Activated T-helper 17 cell treated with anti-CD3 and anti-CD28 coated beads, Interleukin-2, amount 50 U/mL, for 72 hours (primary cell): ENCODE results near the gene PRR15L. TPM values are rescaled to one million over a fixed set of nuclear protein-coding genes. Genes with fewer than 3 reads are reported as not detected.

Source experiments
- ATAC-seq: fragments of 150-1000 bp; cut with Tn5 transposase; replicated peaks from 2 replicates; pipeline ENCODE4 v1.10.0; 2021; ENCODE audit warnings: mild to moderate bottlenecking, moderate library complexity
- H3K27ac Mint-ChIP-seq: one replicate; pipeline ENCODE4 v1.8.0; 2022; ENCODE audit warnings: mixed read lengths
- H3K27me3 Mint-ChIP-seq: one replicate; pipeline ENCODE4 v1.8.0; 2022; ENCODE audit warnings: mixed read lengths
- H3K36me3 Mint-ChIP-seq: one replicate; pipeline ENCODE4 v1.8.0; 2022; ENCODE audit warnings: low read depth, mild to moderate bottlenecking, mixed read lengths
- H3K4me1 Mint-ChIP-seq: one replicate; pipeline ENCODE4 v1.8.0; 2022; ENCODE audit warnings: mixed read lengths
- H3K4me3 Mint-ChIP-seq: one replicate; pipeline ENCODE4 v1.8.0; 2022; ENCODE audit warnings: mild to moderate bottlenecking, mixed read lengths
- H3K9me3 Mint-ChIP-seq: one replicate; pipeline ENCODE4 v1.8.0; 2022; ENCODE audit warnings: mixed read lengths
- total RNA-seq, 2 donors: library from RNA; stranded (reverse); gene quantifications; one replicate each; pipeline ENCODE4 v1.2.3, GENCODE V29; 2022

Gene PRR15L
- total RNA-seq, 2 donors from 2014 or later = not detected

- Mint-ChIP-seq H3K27me3 (no peaks in the 10 kb centered on the region), H3K9me3 (no peaks in the 10 kb centered on the region), H3K36me3 (peaks cover 87% of the 10 kb centered on the region), H3K27ac (peak overlapping the region; percentile 61), H3K4me1 (no peaks in the 10 kb centered on the region), H3K4me3 (no peak overlapping the region)
- no peak for ATAC-seq
Measured at GRCh38 chr17:47980541-47980940, 22.9 kb upstream of the PRR15L start.

- Mint-ChIP-seq H3K9me3 (no peaks in the 10 kb centered on the region), H3K27ac (no peak overlapping the region), H3K27me3 (no peaks in the 10 kb centered on the region), H3K4me3 (no peak overlapping the region), H3K36me3 (peaks cover 95% of the 10 kb centered on the region), H3K4me1 (no peaks in the 10 kb centered on the region)
- ATAC-seq = peak; percentile 51
Measured at GRCh38 chr17:47978324-47978723, 20.6 kb upstream of the PRR15L start.

- peaks cover 82% of the 10 kb centered on the region for H3K36me3 Mint-ChIP-seq
- peak overlapping the region; percentile 30 for H3K27ac Mint-ChIP-seq
- H3K4me1 Mint-ChIP-seq = no peaks in the 10 kb centered on the region
- ATAC-seq = no peak
- H3K27me3 Mint-ChIP-seq = no peaks in the 10 kb centered on the region
- H3K9me3 Mint-ChIP-seq = no peaks in the 10 kb centered on the region
- H3K4me3 Mint-ChIP-seq = no peak overlapping the region
Measured at GRCh38 chr17:47975823-47976205, 18.1 kb upstream of the PRR15L start.

- no peaks in the 10 kb centered on the region for H3K27me3 Mint-ChIP-seq
- no peak overlapping the region for H3K4me3 Mint-ChIP-seq
- H3K27ac Mint-ChIP-seq = peak overlapping the region; percentile 30
- peaks cover 78% of the 10 kb centered on the region for H3K36me3 Mint-ChIP-seq
- no peak for ATAC-seq
- no peaks in the 10 kb centered on the region for H3K9me3 Mint-ChIP-seq
- peaks cover 4% of the 10 kb centered on the region for H3K4me1 Mint-ChIP-seq
Measured at GRCh38 chr17:47975189-47975822, 17.6 kb upstream of the PRR15L start.

- Mint-ChIP-seq H3K27ac (no peak overlapping the region), H3K27me3 (no peaks in the 10 kb centered on the region)
Measured at GRCh38 chr17:47973541-47973940, 15.9 kb upstream of the PRR15L start.

GRCh38 chr17:47970725-47971499, 13.2 kb upstream of the PRR15L start, which contains the start of gene CDK5RAP3:
Gene CDK5RAP3 (plus strand): TSS chr17:47971113. CDS start chr17:47971147, 34 bp downstream.
- no peaks in the 10 kb centered on the region for H3K27me3 Mint-ChIP-seq
- H3K4me3 Mint-ChIP-seq = peak within 1 kb of the TSS; percentile 79
- peaks cover 12% of the 10 kb centered on the region for H3K4me1 Mint-ChIP-seq
- peak; percentile 97 for ATAC-seq
- peak within 1 kb of the TSS; percentile 73 for H3K27ac Mint-ChIP-seq
- peaks cover 35% of the 10 kb centered on the region for H3K36me3 Mint-ChIP-seq
- H3K9me3 Mint-ChIP-seq = no peaks in the 10 kb centered on the region

More at GRCh38 chr17:47973541-47973940, 15.9 kb upstream of the PRR15L start:
- peaks cover 60% of the 10 kb centered on the region for H3K36me3 Mint-ChIP-seq
- peak overlapping the region; percentile 79 for H3K4me3 Mint-ChIP-seq
- H3K9me3 Mint-ChIP-seq = no peaks in the 10 kb centered on the region
- peaks cover 12% of the 10 kb centered on the region for H3K4me1 Mint-ChIP-seq
- no peak for ATAC-seq

GRCh38 chr17:47969930-47970724, 12.4 kb upstream of the PRR15L start:
- peak overlapping the region; percentile 79 for H3K4me3 Mint-ChIP-seq
- no peak for ATAC-seq

GRCh38 chr17:47968836-47969235, 11.2 kb upstream of the PRR15L start:
- Mint-ChIP-seq H3K4me3 (no peak overlapping the region), H3K9me3 (no peaks in the 10 kb centered on the region), H3K36me3 (peaks cover 14% of the 10 kb centered on the region), H3K27me3 (no peaks in the 10 kb centered on the region), H3K27ac (no peak overlapping the region), H3K4me1 (peaks cover 12% of the 10 kb centered on the region)
- ATAC-seq = no peak

More at GRCh38 chr17:47969930-47970724, 12.4 kb upstream of the PRR15L start:
- H3K36me3 Mint-ChIP-seq = peaks cover 27% of the 10 kb centered on the region
- no peaks in the 10 kb centered on the region for H3K9me3 Mint-ChIP-seq
- H3K27me3 Mint-ChIP-seq = no peaks in the 10 kb centered on the region
- H3K4me1 Mint-ChIP-seq = peaks cover 12% of the 10 kb centered on the region
- peak overlapping the region; percentile 73 for H3K27ac Mint-ChIP-seq

- Mint-ChIP-seq H3K4me3 (no peak overlapping the region), H3K36me3 (peaks cover 6% of the 10 kb centered on the region), H3K9me3 (no peaks in the 10 kb centered on the region), H3K27ac (peak overlapping the region; percentile 46), H3K27me3 (no peaks in the 10 kb centered on the region), H3K4me1 (peaks cover 12% of the 10 kb centered on the region)
- ATAC-seq = no peak
Measured at GRCh38 chr17:47967607-47968252, 10.0 kb upstream of the PRR15L start.

- Mint-ChIP-seq H3K27me3 (no peaks in the 10 kb centered on the region), H3K9me3 (no peaks in the 10 kb centered on the region), H3K36me3 (peaks cover 4% of the 10 kb centered on the region), H3K4me3 (no peak overlapping the region), H3K4me1 (peaks cover 12% of the 10 kb centered on the region), H3K27ac (peak overlapping the region; percentile 33)
- ATAC-seq = no peak
Measured at GRCh38 chr17:47966079-47966519, 8.4 kb upstream of the PRR15L start.

GRCh38 chr17:47964856-47965255, 7.2 kb upstream of the PRR15L start:
- Mint-ChIP-seq H3K9me3 (no peaks in the 10 kb centered on the region), H3K36me3 (no peaks in the 10 kb centered on the region), H3K4me3 (no peak overlapping the region), H3K27ac (no peak overlapping the region), H3K27me3 (no peaks in the 10 kb centered on the region), H3K4me1 (peaks cover 4% of the 10 kb centered on the region)
- ATAC-seq = no peak

- Mint-ChIP-seq H3K36me3 (no peaks in the 10 kb centered on the region), H3K27me3 (no peaks in the 10 kb centered on the region), H3K27ac (no peak overlapping the region), H3K4me3 (no peak overlapping the region), H3K4me1 (no peaks in the 10 kb centered on the region), H3K9me3 (no peaks in the 10 kb centered on the region)
- no peak for ATAC-seq
Measured at GRCh38 chr17:47962901-47963300, 5.2 kb upstream of the PRR15L start.

GRCh38 chr17:47961406-47961805, 3.7 kb upstream of the PRR15L start:
- no peak for ATAC-seq
- Mint-ChIP-seq H3K4me1 (no peaks in the 10 kb centered on the region), H3K27ac (no peak overlapping the region), H3K9me3 (no peaks in the 10 kb centered on the region), H3K36me3 (no peaks in the 10 kb centered on the region), H3K27me3 (no peaks in the 10 kb centered on the region), H3K4me3 (no peak overlapping the region)
